Measurements from ENCODE around the gene CCDC33.

The CCDC33 gene

DNA sequence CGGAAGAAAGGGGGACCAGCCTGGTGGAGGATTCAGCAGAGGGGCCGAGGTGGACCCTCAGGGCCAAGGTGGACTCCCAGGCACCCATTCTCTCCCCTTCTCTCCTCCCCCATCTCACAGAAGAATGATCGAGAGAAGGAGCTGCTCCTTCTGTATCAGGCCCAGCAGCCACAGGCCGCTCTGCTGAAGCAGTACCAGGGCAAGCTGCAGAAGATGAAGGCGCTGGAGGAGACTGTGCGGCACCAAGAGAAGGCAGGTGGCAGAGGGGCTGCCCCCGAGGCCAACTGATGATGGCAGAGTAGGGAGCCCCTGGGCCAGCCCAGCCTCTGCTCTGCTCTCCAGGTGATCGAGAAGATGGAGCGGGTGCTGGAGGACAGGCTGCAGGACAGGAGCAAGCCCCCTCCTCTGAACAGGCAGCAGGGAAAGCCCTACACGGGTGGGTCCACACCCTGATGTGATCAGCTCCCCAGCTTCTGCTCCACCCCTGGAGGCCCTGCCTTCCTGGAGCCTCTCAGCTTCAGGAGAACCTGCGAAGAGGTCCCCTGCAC, 94.8 kb downstream of the CCDC33 start:
- TF ChIP-seq EZH2phosphoT487 (IDR thresholded peaks at IDR 0.05; ENCODE audit: low read depth): no peak
- TF ChIP-seq, protein P1, sequence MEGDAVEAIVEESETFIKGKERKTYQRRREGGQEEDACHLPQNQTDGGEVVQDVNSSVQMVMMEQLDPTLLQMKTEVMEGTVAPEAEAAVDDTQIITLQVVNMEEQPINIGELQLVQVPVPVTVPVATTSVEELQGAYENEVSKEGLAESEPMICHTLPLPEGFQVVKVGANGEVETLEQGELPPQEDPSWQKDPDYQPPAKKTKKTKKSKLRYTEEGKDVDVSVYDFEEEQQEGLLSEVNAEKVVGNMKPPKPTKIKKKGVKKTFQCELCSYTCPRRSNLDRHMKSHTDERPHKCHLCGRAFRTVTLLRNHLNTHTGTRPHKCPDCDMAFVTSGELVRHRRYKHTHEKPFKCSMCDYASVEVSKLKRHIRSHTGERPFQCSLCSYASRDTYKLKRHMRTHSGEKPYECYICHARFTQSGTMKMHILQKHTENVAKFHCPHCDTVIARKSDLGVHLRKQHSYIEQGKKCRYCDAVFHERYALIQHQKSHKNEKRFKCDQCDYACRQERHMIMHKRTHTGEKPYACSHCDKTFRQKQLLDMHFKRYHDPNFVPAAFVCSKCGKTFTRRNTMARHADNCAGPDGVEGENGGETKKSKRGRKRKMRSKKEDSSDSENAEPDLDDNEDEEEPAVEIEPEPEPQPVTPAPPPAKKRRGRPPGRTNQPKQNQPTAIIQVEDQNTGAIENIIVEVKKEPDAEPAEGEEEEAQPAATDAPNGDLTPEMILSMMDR (IDR thresholded peaks at IDR 0.05; ENCODE audit: low read depth, low read length): no peak
- Histone ChIP-seq H3K9me3 (ENCODE audit: insufficient read depth, low read length) (no peaks in the 10 kb centered on the region), H4K20me1 (ENCODE audit: insufficient read depth, low read length) (no peaks in the 10 kb centered on the region), H3K4me3 (ENCODE audit: low read length) (no peak overlapping the region), H3K27me3 (ENCODE audit: low read depth, low read length) (no peaks in the 10 kb centered on the region), H3K27ac (ENCODE audit: low read length) (no peak overlapping the region), H3K4me1 (ENCODE audit: low read length) (no peaks in the 10 kb centered on the region), H3K4me2 (ENCODE audit: low read length) (no peak overlapping the region), H3K9ac (ENCODE audit: low read length) (no peak overlapping the region), H3K36me3 (replicated peaks; ENCODE audit: low read depth, low read length) (no peaks in the 10 kb centered on the region), H2AFZ (ENCODE audit: low read depth, low read length) (no peak overlapping the region), H3K79me2 (ENCODE audit: low read length) (no peaks in the 10 kb centered on the region)

DNA sequence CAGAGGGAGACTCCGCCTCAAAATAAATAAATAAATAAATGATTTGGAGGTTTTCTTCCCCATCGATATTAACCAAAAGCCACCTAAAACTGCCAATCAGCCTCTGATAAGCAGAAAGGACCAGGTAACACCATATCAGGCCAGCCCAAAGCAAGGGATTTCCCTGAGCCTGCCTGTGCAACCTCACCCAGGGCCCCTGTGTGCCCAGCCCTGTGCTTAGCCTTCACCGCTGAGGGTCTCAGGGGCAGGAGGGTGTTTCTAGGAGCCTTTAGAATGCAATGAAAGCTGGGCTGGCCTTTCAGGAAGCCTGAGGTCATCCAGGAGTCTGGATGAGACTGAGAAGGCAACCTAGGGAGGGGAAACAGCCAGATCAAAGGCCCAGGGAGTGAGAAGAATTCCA, 95.9 kb downstream of the CCDC33 start:
- H3K4me2 ChIP-seq (ENCODE audit: low read length): no peak overlapping the region
- no peak overlapping the region for H3K9ac ChIP-seq (ENCODE audit: low read length)
- TF ChIP-seq, protein P1 (IDR thresholded peaks at IDR 0.05; ENCODE audit: low read depth, low read length): no peak
- no peak for TF ChIP-seq EZH2phosphoT487 (IDR thresholded peaks at IDR 0.05; ENCODE audit: low read depth)
- no peaks in the 10 kb centered on the region for H3K27me3 ChIP-seq (ENCODE audit: low read depth, low read length)
- no peaks in the 10 kb centered on the region for H3K4me1 ChIP-seq (ENCODE audit: low read length)
- H2AFZ ChIP-seq (ENCODE audit: low read depth, low read length): no peak overlapping the region
- H3K36me3 ChIP-seq (replicated peaks; ENCODE audit: low read depth, low read length): no peaks in the 10 kb centered on the region
- no peak overlapping the region for H3K4me3 ChIP-seq (ENCODE audit: low read length)
- H3K27ac ChIP-seq (ENCODE audit: low read length): no peak overlapping the region
- no peaks in the 10 kb centered on the region for H3K79me2 ChIP-seq (ENCODE audit: low read length)
- no peaks in the 10 kb centered on the region for H3K9me3 ChIP-seq (ENCODE audit: insufficient read depth, low read length)
- no peaks in the 10 kb centered on the region for H4K20me1 ChIP-seq (ENCODE audit: insufficient read depth, low read length)

DNA sequence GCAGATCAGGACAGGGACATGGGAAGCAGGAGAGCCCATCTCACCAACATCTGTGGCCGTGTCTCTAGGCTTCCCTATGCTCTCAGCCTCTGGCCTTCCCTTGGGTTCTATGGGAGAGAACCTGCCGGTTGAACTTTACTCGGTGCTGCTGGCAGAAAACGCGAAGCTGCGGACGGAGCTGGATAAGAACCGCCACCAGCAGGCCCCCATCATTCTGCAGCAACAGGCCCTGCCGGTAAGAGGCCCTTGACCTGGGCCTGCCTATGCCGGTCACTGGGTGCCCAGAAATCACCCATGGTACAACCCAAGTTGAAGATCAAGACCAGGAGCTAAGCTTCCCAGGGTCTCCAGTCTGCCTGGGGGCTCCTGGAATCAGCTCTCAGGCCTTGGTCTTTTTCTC, 96.5 kb downstream of the CCDC33 start:
- TF ChIP-seq, protein P1 (IDR thresholded peaks at IDR 0.05; ENCODE audit: low read depth, low read length): no peak
- no peak for TF ChIP-seq EZH2phosphoT487 (IDR thresholded peaks at IDR 0.05; ENCODE audit: low read depth)
- no peaks in the 10 kb centered on the region for H3K79me2 ChIP-seq (ENCODE audit: low read length)
- no peaks in the 10 kb centered on the region for H3K27me3 ChIP-seq (ENCODE audit: low read depth, low read length)
- no peaks in the 10 kb centered on the region for H3K36me3 ChIP-seq (replicated peaks; ENCODE audit: low read depth, low read length)
- H3K4me2 ChIP-seq (ENCODE audit: low read length): no peak overlapping the region
- no peaks in the 10 kb centered on the region for H4K20me1 ChIP-seq (ENCODE audit: insufficient read depth, low read length)
- H2AFZ ChIP-seq (ENCODE audit: low read depth, low read length): no peak overlapping the region
- H3K4me1 ChIP-seq (ENCODE audit: low read length): no peaks in the 10 kb centered on the region
- no peaks in the 10 kb centered on the region for H3K9me3 ChIP-seq (ENCODE audit: insufficient read depth, low read length)
- no peak overlapping the region for H3K4me3 ChIP-seq (ENCODE audit: low read length)
- H3K9ac ChIP-seq (ENCODE audit: low read length): no peak overlapping the region
- H3K27ac ChIP-seq (ENCODE audit: low read length): no peak overlapping the region

DNA sequence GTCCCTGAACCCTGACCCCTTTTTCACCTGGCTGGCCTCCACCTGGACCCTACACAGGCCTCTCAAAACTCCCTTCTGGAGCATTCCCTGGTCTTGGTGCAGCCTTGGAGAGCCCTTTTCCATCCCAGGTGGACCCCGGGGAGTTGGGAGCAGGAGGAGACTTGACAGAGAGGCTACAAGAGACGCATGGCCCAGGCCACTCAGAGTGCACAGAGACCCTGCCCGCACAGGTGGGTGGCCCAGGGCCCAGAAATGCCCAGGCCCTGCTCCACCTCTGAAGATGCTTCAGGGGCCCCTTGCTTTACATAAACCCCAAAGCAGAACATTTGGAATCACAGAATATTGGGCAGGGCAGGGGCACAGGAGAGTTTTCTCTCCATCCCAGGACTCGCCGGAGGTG, 97.0 kb downstream of the CCDC33 start:
- no peak overlapping the region for H3K4me2 ChIP-seq (ENCODE audit: low read length)
- no peaks in the 10 kb centered on the region for H4K20me1 ChIP-seq (ENCODE audit: insufficient read depth, low read length)
- H3K9me3 ChIP-seq (ENCODE audit: insufficient read depth, low read length): no peaks in the 10 kb centered on the region
- no peak for TF ChIP-seq EZH2phosphoT487 (IDR thresholded peaks at IDR 0.05; ENCODE audit: low read depth)
- TF ChIP-seq, protein P1 (IDR thresholded peaks at IDR 0.05; ENCODE audit: low read depth, low read length): no peak
- no peak overlapping the region for H3K9ac ChIP-seq (ENCODE audit: low read length)
- no peaks in the 10 kb centered on the region for H3K4me1 ChIP-seq (ENCODE audit: low read length)
- no peak overlapping the region for H3K27ac ChIP-seq (ENCODE audit: low read length)
- no peak overlapping the region for H3K4me3 ChIP-seq (ENCODE audit: low read length)
- no peak overlapping the region for H2AFZ ChIP-seq (ENCODE audit: low read depth, low read length)
- H3K36me3 ChIP-seq (replicated peaks; ENCODE audit: low read depth, low read length): no peaks in the 10 kb centered on the region
- H3K27me3 ChIP-seq (ENCODE audit: low read depth, low read length): no peaks in the 10 kb centered on the region
- H3K79me2 ChIP-seq (ENCODE audit: low read length): no peaks in the 10 kb centered on the region

Data from OCI-LY3 (cell line).